C4-2B (cell line): Measurements from ENCODE around the gene ARRDC1.
"Not testable (repeated sequence)": the region's sequence is repeated elsewhere in the genome, so short reads cannot be mapped to it uniquely, and the experiment has no call there.

Experiments used
- H3K27ac ChIP-seq: fragments of 450-650 bp; 2 replicates; pipeline ENCODE4 v1.5.1; 2017
- ZFX ChIP-seq: fragments of 450-650 bp; IDR thresholded peaks from 2 replicates; pipeline ENCODE4 v1.6.1; 2017
- TF ChIP-seq, protein P1 (sequence below): fragments of 450-650 bp; conservative IDR thresholded peaks from 2 replicates; pipeline ENCODE4 v1.5.1; 2017; ENCODE audit warnings: mild to moderate bottlenecking

The ARRDC1 gene

GRCh38 chr9:137588891-137589290 lies 16.6 kb upstream of the ARRDC1 start:
- H3K27ac ChIP-seq: peak overlapping the region; percentile 88
- no peak for TF ChIP-seq ZFX
- TF ChIP-seq, protein P1, sequence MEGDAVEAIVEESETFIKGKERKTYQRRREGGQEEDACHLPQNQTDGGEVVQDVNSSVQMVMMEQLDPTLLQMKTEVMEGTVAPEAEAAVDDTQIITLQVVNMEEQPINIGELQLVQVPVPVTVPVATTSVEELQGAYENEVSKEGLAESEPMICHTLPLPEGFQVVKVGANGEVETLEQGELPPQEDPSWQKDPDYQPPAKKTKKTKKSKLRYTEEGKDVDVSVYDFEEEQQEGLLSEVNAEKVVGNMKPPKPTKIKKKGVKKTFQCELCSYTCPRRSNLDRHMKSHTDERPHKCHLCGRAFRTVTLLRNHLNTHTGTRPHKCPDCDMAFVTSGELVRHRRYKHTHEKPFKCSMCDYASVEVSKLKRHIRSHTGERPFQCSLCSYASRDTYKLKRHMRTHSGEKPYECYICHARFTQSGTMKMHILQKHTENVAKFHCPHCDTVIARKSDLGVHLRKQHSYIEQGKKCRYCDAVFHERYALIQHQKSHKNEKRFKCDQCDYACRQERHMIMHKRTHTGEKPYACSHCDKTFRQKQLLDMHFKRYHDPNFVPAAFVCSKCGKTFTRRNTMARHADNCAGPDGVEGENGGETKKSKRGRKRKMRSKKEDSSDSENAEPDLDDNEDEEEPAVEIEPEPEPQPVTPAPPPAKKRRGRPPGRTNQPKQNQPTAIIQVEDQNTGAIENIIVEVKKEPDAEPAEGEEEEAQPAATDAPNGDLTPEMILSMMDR: no peak

DNA sequence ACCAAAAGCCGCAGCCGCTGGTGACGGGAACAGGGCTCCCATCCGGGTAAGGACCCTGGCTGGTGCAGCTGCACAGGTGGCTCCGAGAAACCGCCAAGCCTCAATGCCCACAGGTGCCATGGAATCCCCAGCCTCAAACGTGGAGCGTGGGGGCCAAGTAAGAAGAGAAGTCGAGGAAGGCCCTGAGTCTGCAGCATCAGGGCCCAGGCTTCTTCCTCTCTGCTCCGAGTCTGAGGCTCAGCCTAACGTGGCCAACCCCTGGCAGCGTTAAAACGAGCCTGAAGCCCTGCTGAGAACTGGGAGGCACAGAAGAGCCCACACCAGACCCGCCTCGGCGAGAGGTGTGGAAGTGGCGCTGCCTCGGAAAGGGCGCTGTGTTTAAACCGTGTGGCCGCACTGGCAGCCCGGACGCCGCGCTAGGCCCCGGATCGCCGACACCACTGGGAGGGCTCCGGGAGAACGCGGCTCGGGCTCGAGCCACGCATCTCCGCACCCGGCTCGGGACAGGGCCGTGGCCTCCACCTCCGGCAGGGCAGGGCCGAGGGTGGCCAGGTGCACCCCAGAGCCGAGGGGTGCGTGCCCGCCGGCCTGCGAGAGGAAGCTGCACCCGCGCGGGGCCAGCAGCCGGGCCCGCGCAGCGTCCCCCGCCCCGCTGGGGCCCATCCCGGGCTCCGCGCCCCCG lies 15.9 kb upstream of the ARRDC1 start:
- TF ChIP-seq, protein P1: no peak
- TF ChIP-seq ZFX: peak; percentile 89
- peak overlapping the region; percentile 88 for H3K27ac ChIP-seq

GRCh38 chr9:137590123-137590468 lies 15.4 kb upstream of the ARRDC1 start:
- TF ChIP-seq ZFX: peak; percentile 87; the same call in 1 of the 2 replicates
- TF ChIP-seq, protein P1: no peak
- peak overlapping the region; percentile 88 for H3K27ac ChIP-seq

DNA sequence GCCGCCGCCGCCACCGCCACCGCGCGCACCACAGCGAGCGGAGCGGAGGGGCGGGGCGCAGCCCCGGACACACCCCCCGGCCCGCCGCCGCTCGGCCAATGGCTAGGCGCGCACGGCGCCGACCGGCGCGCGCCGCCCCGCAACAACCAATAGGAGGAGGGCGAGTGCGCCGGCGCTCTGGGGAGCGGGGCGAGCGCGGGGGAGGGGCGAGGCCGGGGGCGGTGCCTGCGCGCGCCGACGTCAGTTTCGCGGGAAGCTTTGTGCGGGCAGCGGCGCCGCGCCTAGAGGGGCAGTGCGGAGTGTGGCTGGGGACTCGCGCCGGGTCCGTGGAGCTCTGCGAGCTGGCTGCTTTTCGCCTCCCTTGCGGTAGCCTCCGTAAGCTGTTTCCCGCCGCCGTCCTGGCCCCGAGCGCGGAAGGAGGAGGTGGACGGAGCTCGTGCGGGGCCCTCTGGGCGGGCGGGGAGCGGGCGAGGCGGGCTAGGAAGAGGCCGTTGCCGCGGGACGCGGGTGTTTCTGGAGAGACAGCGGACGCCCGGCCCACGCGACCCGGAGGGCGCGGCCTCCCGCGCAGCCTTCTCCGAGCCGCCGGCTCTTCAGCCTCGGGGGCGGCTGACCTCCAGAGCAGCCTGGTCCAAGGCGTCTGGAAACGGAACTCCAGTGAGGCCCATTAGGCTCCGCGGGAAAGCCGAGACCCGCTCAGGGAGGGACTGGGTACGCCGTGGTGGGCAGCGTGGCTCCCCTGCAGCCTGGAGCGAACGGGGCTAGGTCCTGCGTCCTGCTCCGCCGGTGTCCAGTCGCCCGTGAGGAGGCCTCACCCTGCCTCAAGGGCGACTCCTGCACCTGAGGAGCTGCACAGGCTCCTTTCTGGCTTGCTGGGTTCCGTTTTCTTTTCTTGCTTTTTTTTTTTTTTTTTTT lies 14.8 kb upstream of the ARRDC1 start, which contains the start of gene ZMYND19:
ZMYND19 (minus strand) TSS at position 44 of the 915 bp plus-strand sequence. CDS start 249 bp downstream, outside the sequence.
- TF ChIP-seq, protein P1: no peak
- TF ChIP-seq ZFX: 0 out of 2 replicates have a peak, but pooled peaks have one; percentile 19
- peak within 1 kb of the TSS; percentile 88 for H3K27ac ChIP-seq

- peak overlapping the region; percentile 49 for H3K27ac ChIP-seq
- TF ChIP-seq, protein P1: no peak
- no peak for TF ChIP-seq ZFX
These were observed 12.7 kb upstream of the ARRDC1 start for GRCh38 chr9:137592767-137593166.

DNA sequence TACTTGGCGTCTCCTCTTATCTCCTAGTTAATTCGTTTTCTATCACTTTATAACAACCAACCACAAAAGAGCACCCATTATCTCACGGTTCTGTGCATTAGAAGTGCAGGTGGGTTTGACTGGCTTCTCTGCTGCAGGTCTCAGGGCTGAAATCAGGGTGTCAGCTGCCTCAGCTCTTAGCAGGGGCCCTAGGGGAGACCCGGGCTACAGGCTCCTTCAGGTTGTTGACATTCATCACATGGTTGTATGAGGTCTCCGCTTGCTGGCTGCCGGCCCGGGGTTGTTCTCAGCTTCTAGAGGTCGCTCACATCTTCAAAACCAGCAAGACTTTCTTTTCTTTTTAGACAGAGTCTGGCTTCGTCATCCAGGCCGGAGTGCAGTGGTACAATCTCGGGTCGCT lies 12.3 kb upstream of the ARRDC1 start:
- no peak for TF ChIP-seq ZFX
- TF ChIP-seq, protein P1: no peak
- peak overlapping the region; percentile 49 for H3K27ac ChIP-seq

DNA sequence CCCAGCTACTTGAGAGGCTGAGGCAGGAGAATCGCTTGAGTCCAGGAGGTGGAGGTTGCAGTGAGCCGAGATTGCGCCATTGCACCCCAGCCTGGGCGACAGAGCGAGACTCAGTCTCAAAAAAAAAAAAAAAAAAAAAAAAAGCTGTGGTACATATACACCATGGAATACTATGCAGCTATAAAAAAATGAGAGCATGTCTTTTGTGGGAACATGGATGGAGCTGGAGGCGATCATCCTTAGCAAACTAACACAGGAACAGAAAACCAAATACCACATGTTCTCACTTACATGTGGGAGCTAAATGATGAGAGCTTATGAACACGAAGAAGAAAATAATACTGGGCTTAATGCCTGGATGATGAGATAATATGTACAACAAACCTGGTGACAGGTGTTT lies 8.9 kb upstream of the ARRDC1 start:
- not testable (repeated sequence) for H3K27ac ChIP-seq
